AG09319 (cell line): Measurements from ENCODE around the gene RPL5.

ENCODE experiments used
- DNase-seq: peaks from one replicate; pipeline ENCODE4 v3.0.0-alpha.2; 2010; ENCODE audit warnings: low read depth; ENCODE audit errors: extremely low read depth
- CTCF ChIP-seq: IDR thresholded peaks from 2 replicates; pipeline ENCODE4 v1.5.1; 2011; ENCODE audit warnings: low read depth, mild to moderate bottlenecking, inconsistent platforms, low read length, moderate library complexity

The RPL5 gene

GRCh38 chr1:92822879-92823278 lies 9.0 kb upstream of the RPL5 start:
- TF ChIP-seq CTCF = no peak
- no peak for DNase-seq

- DNase-seq = no peak
- TF ChIP-seq CTCF = no peak
Observed at GRCh38 chr1:92826792-92827191, 5.0 kb upstream of the RPL5 start.

GRCh38 chr1:92831368-92831761 lies 475 bp upstream of the RPL5 start:
- no peak for TF ChIP-seq CTCF
- no peak for DNase-seq

GRCh38 chr1:92832537-92833114 lies 786 bp downstream of the RPL5 start:
- TF ChIP-seq CTCF = no peak
- no peak for DNase-seq

- DNase-seq = no peak
- no peak for TF ChIP-seq CTCF
Observed at GRCh38 chr1:92833840-92834239, 2.0 kb downstream of the RPL5 start.

GRCh38 chr1:92834617-92835016 lies 2.8 kb downstream of the RPL5 start:
- TF ChIP-seq CTCF = no peak

GRCh38 chr1:92837062-92837461 lies 5.2 kb downstream of the RPL5 start:
- no peak for TF ChIP-seq CTCF
- no peak for DNase-seq

More at GRCh38 chr1:92834617-92835016, 2.8 kb downstream of the RPL5 start:
- no peak for DNase-seq
